GM12872 (cell line): Measurements from ENCODE around the gene RRBP1.

Experiments used
- TF ChIP-seq, protein P1 (sequence below): IDR thresholded peaks from 3 replicates; pipeline ENCODE4 v1.5.1; 2011; ENCODE audit warnings: low read depth, mild to moderate bottlenecking, low read length, moderate library complexity; ENCODE audit not compliant: insufficient read depth

Gene RRBP1

DNA sequence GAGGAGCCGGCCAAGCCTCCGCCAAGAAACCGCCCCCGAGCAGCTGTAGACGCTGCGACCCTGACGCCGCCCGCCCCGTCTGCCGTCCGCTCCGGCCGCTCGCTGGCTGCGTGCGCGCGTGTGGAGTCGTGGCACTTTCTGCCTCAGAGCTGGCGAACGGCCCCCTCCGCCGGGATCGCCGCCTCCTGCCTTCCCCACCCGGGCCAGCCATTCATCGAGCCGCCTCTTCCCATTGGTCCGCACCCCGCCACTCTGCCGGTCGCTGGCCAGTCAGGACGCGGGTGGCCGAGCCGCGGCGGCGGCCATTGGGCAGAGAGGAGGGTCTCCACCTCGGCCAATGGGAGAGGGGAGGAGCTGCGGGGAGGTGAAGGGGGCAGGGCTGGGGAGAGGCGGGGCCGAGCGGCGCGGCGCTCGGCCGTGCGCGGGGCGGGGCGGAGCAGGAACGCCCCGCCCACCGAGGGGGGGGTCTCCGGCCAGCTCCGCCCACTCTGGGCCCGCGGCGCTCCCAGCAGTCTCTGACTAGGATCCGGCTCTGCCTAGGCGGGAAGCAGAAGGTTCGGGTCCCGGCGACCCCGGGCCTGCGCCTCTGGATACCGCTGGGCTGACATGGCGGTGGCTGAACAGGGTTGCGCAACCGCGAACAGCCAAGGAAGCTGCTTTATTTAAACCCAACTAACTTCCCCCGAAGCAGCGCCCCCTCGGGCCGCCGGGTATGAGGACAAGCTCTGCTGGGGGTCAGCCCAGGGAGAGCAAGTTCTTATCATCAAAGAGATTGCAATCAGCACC lies at the start of gene RRBP1:
Gene RRBP1 (minus strand): TSS at position 140 of the 786 bp plus-strand sequence. CDS start 21,735 bp downstream, outside the sequence.
- TF ChIP-seq, protein P1, sequence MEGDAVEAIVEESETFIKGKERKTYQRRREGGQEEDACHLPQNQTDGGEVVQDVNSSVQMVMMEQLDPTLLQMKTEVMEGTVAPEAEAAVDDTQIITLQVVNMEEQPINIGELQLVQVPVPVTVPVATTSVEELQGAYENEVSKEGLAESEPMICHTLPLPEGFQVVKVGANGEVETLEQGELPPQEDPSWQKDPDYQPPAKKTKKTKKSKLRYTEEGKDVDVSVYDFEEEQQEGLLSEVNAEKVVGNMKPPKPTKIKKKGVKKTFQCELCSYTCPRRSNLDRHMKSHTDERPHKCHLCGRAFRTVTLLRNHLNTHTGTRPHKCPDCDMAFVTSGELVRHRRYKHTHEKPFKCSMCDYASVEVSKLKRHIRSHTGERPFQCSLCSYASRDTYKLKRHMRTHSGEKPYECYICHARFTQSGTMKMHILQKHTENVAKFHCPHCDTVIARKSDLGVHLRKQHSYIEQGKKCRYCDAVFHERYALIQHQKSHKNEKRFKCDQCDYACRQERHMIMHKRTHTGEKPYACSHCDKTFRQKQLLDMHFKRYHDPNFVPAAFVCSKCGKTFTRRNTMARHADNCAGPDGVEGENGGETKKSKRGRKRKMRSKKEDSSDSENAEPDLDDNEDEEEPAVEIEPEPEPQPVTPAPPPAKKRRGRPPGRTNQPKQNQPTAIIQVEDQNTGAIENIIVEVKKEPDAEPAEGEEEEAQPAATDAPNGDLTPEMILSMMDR: peak; percentile 77

GRCh38 chr20:17731233-17731632 lies 49.2 kb upstream of the RRBP1 start:
- TF ChIP-seq, protein P1: no peak

DNA sequence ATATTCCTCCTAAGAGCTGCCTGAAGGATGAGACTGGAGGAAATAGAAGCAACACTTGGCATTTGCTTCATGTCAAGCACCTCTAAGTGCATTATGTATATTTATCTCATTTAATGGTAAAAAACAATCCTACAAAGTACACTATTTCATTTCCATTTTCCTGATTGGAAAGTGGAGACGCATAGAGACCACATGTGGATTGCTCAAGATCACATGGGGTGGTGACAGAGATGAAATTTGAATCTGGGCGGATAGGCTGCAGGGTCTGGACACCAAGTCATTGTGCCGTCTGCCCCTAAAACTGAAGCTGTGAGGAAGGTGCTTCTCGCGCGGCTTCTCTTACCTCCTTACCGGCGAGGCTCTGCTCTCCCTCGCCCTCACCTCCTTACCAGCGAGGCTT lies 48.0 kb upstream of the RRBP1 start:
- TF ChIP-seq, protein P1: no peak

DNA sequence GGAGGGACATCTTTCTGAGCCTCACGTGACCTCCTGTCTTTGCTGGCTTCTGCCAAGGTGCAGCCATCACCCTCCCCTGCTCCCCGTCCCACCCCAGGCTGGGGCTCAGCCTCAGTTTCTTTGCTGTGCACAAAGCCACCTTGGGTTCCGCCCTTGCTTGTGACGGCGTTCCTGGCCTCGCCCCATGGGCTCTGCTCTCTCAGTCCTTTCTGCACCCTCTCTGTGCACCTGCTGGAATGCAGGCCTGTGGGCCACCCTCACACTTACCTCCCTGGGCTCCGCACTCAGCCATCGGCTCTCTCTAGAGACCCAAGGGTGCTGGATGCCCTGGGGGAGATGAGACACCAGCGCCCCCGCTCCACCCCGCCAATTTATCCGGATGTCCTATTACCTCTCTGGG lies 46.0 kb upstream of the RRBP1 start:
- TF ChIP-seq, protein P1: no peak

GRCh38 chr20:17727351-17727750 lies 45.3 kb upstream of the RRBP1 start:
- TF ChIP-seq, protein P1: no peak

DNA sequence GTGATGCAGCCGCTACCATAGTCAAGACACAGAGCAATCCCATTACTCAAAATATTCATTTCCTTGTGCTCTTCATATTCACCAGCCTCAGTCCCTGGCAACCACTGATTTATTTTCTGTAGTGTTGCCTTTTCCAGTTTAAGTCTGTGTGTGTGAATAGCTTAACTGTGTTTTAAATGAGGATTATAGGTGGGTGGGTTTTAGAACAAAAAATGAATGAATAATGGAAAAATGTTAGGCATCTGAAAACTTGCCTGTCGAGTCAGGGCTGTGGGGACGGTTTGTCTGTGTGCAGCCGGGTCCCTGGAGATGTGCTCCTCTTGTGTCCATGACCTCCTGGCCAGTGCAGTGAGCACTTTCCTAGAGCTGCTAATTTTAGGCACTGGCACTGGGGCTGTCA lies 44.9 kb upstream of the RRBP1 start:
- TF ChIP-seq, protein P1: no peak

GRCh38 chr20:17725094-17725835 lies 43.2 kb upstream of the RRBP1 start:
- TF ChIP-seq, protein P1: no peak
